Gastroesophageal sphincter (tissue), 4 donors: ENCODE measurements around the gene P2RY14. TPM values are rescaled to one million over a fixed set of nuclear protein-coding genes. Genes with fewer than 3 reads are reported as not detected.

ENCODE experiments used
- ATAC-seq: fragments of 150-250 bp; one replicate; pipeline ENCODE4 v1.9.1; 2016; ENCODE audit warnings: mild to moderate bottlenecking, moderate library complexity
- H3K27ac ChIP-seq, 4 donors: fragments of 200-600 bp; sonication (generic) in 3 of 4; 1 replicate in 3 of 4; 2 replicates in 1 of 4; pipeline ENCODE4 v1.5.1; 2016 to 2019
- H3K27me3 ChIP-seq: fragments of 200-600 bp; sonication (generic); one replicate; pipeline ENCODE4 v1.5.1; 2019
- H3K36me3 ChIP-seq, 2 donors: fragments of 200-600 bp; sonication (generic); one replicate each; pipeline ENCODE4 v1.5.1; 2019; ENCODE audit warnings: control low read depth in 1 of 2
- H3K4me1 ChIP-seq, 3 donors: fragments of 200-600 bp; sonication (generic); 1 replicate in 2 of 3; 2 replicates in 1 of 3; pipeline ENCODE4 v1.5.1; 2016 to 2019; ENCODE audit warnings: control low read depth in 2 of 3
- H3K4me3 ChIP-seq, 2 donors: fragments of 200-600 bp; sonication (generic); one replicate each; pipeline ENCODE4 v1.5.1; 2019; ENCODE audit warnings: mild to moderate bottlenecking in 1 of 2, moderate library complexity in 1 of 2
- H3K9me3 ChIP-seq, 3 donors: fragments of 200-600 bp; sonication (generic); one replicate each; pipeline ENCODE4 v1.5.1; 2017 to 2019; ENCODE audit warnings: control low read depth in 2 of 3
- CTCF ChIP-seq, 4 experiments: fragments of 200-600 bp in 2 of 4; fragments of 450-650 bp in 2 of 4; sonication (generic) in 1 of 4; IDR thresholded peaks; one replicate each; pipeline ENCODE4 v1.5.1; 2017 to 2019; ENCODE audit warnings: antibody characterized with exemption in 4 of 4, mild to moderate bottlenecking in 2 of 4, moderate library complexity in 2 of 4
- EP300 ChIP-seq: sonication (generic); formaldehyde crosslinking; IDR thresholded peaks from one replicate; pipeline ENCODE4 v1.6.1; 2017; ENCODE audit warnings: antibody characterized with exemption, mild to moderate bottlenecking
- POLR2A ChIP-seq, 2 donors: fragments of 450-650 bp; IDR thresholded peaks; one replicate each; pipeline ENCODE4 v1.6.1; 2017; ENCODE audit warnings: antibody characterized with exemption in 2 of 2, mild to moderate bottlenecking in 2 of 2, moderate library complexity in 1 of 2
- POLR2AphosphoS5 ChIP-seq: sonication (generic); formaldehyde crosslinking; IDR thresholded peaks from one replicate; pipeline ENCODE4 v1.6.1; 2017; ENCODE audit warnings: antibody characterized with exemption
- WGBS, 2 donors: methylation state at CpG; one replicate each; pipeline ENCODE4 v1.1.5; 2018; ENCODE audit warnings: low coverage in 1 of 2; 5-methylcytosine and 5-hydroxymethylcytosine counted together
- total RNA-seq, 4 donors: library from RNA; depleted of rRNA; stranded (reverse); fragments of >200 nt; gene quantifications; one replicate each; pipeline ENCODE4 v1.1.0, GENCODE V29; 2016

Gene P2RY14
- total RNA-seq, 4 donors from 2014 or later: 1.8 to 90.5 (median 16.2) TPM

GRCh38 chr3:151297429-151297828, 19.1 kb upstream of the P2RY14 start:
- H3K27me3 ChIP-seq: no peaks in the 10 kb centered on the region
- no peak overlapping the region for H3K27ac ChIP-seq
- TF ChIP-seq EP300 (no peak), POLR2AphosphoS5 (no peak), CTCF (IDR thresholded peaks at IDR 0.05) (no peak), POLR2A (IDR thresholded peaks at IDR 0.05) (no peak)
- ATAC-seq: no peak
- H3K9me3 ChIP-seq: no peaks in the 10 kb centered on the region
- no peak overlapping the region for H3K4me3 ChIP-seq
- H3K36me3 ChIP-seq: no peaks in the 10 kb centered on the region
- 64 to 81% methylated on average over 2 of the region's 2 CpGs for WGBS, 2 donors
- H3K4me1 ChIP-seq: no peaks in the 10 kb centered on the region

- Histone ChIP-seq H3K27ac (no peak overlapping the region), H3K36me3 (no peaks in the 10 kb centered on the region), H3K4me1 (no peaks in the 10 kb centered on the region), H3K9me3 (no peaks in the 10 kb centered on the region), H3K4me3 (no peak overlapping the region), H3K27me3 (no peaks in the 10 kb centered on the region)
- TF ChIP-seq POLR2AphosphoS5 (no peak), POLR2A (IDR thresholded peaks at IDR 0.05) (no peak), CTCF (IDR thresholded peaks at IDR 0.05) (no peak), EP300 (no peak)
- 60 to 70% methylated on average over 1 to 3 of the region's 3 CpGs for WGBS, 2 donors
- no peak for ATAC-seq
These were observed 17.9 kb upstream of the P2RY14 start for GRCh38 chr3:151296226-151296625.

GRCh38 chr3:151293127-151293526, 14.8 kb upstream of the P2RY14 start:
- ATAC-seq: no peak
- Histone ChIP-seq H3K4me1 (no peaks in the 10 kb centered on the region), H3K4me3 (no peak overlapping the region), H3K27ac (no peak overlapping the region), H3K9me3 (no peaks in the 10 kb centered on the region), H3K36me3 (no peaks in the 10 kb centered on the region), H3K27me3 (no peaks in the 10 kb centered on the region)
- 69% methylated on average over 6 of the region's 6 CpGs; no CpG with 5 or more reads in 1 of the 2 donors for WGBS, 2 donors
- TF ChIP-seq EP300 (no peak), POLR2A (IDR thresholded peaks at IDR 0.05) (no peak), CTCF (IDR thresholded peaks at IDR 0.05) (no peak), POLR2AphosphoS5 (no peak)

- Histone ChIP-seq H3K27me3 (no peaks in the 10 kb centered on the region), H3K4me1 (no peaks in the 10 kb centered on the region), H3K4me3 (no peak overlapping the region), H3K27ac (no peak overlapping the region), H3K36me3 (no peaks in the 10 kb centered on the region), H3K9me3 (no peaks in the 10 kb centered on the region)
- TF ChIP-seq CTCF (IDR thresholded peaks at IDR 0.05) (peak in 2 of 4 experiments; percentile 20 to 44), POLR2A (IDR thresholded peaks at IDR 0.05) (no peak)
- 32 to 40% methylated on average over 3 of the region's 3 CpGs for WGBS, 2 donors
- no peak for ATAC-seq
These were observed 12.3 kb upstream of the P2RY14 start for GRCh38 chr3:151290673-151291072.

- Histone ChIP-seq H3K36me3 (no peaks in the 10 kb centered on the region), H3K27me3 (no peaks in the 10 kb centered on the region), H3K27ac (no peak overlapping the region), H3K4me1 (peaks cover 0 to 4% (median 0%) of the 10 kb centered on the region in 3 donors), H3K4me3 (no peak overlapping the region), H3K9me3 (no peaks in the 10 kb centered on the region)
- ATAC-seq: no peak
- TF ChIP-seq POLR2AphosphoS5 (no peak), EP300 (no peak), CTCF (IDR thresholded peaks at IDR 0.05) (no peak), POLR2A (IDR thresholded peaks at IDR 0.05) (no peak)
- 6 to 92% methylated on average over 3 of the region's 3 CpGs for WGBS, 2 donors
These were observed 11.1 kb upstream of the P2RY14 start for GRCh38 chr3:151289445-151289844.
